NCI-H2107 treated with DMSO at 0.1 percent for 48 hours (cell line): Measurements from ENCODE around the gene CCDC78.

ENCODE experiments used
- DNase-seq: peaks from one replicate; lab custom pipeline; 2025; ENCODE audit not compliant: unreplicated experiment; lab: John Stamatoyannopoulos, UW

The CCDC78 gene

DNA sequence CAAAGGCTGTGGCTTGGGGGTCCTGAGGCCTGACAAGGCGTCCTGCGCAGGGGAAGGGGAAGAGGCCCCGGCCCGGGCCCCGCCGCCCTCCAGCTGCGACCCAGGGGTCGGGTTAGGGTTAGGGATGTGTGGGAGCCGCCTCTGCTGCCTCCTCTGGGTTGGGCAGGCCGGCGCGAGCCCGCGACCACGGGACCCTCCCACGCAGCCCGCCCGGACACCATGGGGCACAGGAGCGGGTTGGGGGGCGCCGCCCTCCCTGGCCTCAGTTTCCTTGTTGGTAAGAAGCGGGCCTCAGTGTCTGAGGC is 14.2 kb upstream of the CCDC78 start:
- no peak for DNase-seq

DNA sequence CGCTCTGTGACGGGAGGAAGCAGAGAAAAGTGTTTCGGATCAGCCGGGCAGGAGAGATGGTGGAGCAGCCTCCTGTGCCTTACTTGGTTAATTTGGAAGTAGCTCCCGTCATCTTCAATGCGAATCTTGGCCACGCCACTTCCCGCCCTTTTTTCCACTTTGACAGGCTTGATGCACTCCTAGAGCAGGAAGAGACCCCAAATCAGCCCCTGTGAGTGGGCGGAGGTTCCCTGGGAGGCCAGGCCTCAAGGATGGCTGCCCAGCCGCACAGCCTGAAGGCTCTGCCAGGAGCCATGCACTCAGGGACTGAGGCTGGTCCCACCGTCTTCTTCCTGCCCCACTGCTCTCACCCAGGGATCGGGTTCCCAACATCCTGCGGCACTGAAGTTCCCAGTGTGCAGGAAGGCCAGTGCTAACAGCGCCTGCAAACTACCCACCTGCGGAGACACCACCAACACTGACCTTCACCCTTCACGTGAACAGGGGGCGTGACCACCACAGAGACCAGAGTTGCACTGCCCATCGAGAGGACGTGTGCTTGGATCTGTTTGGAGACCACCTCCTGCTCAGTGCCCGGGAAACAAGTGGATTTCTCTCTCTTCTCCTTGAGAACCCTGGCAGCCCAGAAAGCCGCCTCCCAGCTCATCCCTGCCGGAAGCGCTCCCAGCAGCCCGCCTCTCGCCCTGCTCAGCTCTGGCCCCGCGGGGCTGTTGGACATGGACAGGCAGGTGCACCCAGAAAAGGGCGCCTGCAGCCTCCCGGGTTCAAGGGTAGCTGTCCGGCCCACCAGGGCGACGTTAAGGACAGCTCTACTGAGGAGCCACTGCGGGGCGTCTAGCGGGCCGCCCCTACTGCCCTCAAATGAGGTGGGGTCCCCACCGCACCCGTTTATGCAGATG is 13.6 kb upstream of the CCDC78 start:
- no peak for DNase-seq

DNA sequence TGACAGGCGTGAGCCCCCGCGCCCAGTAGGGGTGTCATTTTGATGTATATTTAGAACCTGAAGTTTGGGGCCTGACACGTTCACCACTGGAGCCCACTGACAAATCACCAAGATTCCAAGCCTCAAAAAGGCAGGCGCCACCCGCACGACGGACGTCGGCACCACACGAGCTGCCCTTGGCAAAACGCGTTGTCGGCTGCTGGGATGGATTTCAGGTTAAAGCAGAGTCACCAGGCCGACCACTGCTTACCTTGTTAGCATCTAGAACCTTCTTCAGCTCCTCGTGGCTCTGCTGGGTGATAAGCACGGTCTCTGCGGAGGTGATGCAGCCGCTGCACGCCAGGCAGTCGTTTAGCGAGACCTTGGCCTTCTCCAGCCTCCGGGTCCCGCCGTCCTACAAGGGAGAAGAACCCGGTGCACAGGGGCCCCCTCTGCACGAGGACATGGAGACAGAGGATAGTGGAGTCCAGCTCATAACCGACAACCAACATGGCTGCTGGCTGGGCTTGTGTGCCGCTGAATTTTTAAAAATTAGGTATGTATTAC is 10.8 kb upstream of the CCDC78 start:
- DNase-seq = no peak

DNA sequence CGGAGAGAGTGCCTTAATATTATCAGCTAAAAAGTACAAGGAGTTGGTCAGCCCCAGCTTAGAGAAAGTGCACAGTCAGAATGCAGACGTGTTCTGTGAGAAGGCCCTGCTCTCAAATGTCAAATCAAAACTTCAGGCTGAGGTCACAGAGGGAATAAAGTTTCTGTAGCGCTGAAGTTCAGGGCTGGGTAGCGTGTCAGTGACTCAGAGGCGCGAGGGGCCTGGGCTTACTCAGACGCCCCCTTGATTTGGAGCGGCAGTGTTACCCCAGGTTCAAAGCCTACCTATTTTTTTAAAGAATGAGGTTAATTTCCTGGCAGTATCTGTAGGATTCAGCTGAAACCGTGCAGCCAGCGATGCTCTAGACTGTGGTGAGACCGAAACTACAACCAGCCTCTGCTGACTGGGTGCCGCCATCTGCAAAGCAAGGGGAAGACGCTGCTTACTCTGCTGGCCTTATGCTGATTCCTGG is 9.8 kb upstream of the CCDC78 start:
- no peak for DNase-seq

DNA sequence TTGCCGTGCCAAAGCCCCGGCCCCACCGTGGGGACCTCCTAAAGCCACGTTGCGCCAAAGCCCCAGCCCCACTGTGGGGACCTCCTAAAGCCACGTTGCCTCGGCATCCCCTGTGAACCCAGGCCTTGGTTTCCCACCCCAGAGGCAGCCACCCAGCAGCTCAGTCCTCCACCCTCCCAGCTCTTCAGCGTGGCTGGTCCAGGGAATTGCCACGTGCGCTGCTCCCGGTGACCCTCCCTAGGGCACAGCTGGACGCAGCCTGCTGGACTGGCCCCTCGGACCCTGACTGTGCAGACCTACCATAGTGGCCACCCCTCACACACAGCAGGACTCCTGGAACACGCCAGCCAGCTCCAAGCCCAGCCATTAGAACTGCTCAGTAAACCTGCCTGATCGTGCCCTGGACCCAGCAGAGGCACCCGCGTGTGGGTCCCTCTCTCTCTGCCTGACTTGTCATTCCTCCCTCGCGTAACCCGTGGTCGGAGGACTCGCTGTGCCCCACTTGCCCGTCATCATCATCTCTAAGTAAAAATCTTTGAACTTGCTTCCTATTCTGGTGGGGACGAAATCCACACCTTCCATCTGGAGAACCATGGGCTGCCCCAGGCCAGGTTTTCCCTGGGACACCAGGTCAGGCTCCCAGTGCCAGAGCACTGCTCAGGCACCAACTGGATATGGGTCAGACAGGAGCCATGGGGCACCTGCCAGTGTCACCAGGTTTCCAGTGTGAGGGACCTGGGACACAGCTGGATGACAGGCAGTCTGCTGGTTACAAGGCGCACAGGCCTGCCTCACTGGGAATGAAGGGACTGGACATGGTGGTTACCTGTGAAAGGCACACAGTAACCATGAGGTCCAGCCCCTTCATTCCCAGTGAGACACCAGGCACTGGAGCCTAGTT is 9.0 kb upstream of the CCDC78 start:
- DNase-seq = no peak

DNA sequence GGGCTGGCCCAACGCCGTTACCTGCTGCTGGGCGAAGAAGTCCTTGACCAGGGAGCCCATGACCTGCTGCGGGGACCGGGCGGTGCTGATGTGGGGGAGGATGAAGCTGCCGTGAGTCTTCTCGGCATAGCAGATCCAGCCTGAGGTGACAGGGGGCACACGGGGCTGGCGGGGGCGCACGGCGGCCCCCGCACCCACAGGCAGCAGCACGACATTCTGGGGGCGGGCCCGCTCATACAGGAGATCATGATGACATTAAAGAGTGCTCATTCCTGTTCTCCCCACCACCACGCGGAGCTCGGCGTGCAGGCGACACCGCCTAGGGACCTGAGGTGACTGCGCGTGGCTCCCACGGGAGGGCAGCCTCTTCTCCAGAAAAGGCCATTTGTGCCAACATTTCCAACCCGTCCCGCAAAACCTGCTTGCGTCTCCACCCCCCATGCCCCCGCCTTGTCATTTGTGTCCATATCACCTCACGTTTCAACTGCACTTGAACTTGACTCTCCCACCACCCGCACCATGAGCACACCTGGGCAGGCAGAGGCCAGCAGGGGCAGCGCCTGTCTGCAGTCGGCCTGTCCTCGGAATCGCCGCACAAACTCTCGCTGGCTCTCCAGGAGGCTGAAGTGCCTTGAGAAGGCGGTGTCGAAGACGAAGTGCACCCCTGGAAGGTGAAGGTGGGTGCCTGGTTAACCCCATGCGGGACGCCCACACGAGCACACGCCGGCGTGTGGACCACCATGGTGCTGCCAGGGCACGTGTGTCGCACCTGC is 8.2 kb upstream of the CCDC78 start:
- DNase-seq = no peak

DNA sequence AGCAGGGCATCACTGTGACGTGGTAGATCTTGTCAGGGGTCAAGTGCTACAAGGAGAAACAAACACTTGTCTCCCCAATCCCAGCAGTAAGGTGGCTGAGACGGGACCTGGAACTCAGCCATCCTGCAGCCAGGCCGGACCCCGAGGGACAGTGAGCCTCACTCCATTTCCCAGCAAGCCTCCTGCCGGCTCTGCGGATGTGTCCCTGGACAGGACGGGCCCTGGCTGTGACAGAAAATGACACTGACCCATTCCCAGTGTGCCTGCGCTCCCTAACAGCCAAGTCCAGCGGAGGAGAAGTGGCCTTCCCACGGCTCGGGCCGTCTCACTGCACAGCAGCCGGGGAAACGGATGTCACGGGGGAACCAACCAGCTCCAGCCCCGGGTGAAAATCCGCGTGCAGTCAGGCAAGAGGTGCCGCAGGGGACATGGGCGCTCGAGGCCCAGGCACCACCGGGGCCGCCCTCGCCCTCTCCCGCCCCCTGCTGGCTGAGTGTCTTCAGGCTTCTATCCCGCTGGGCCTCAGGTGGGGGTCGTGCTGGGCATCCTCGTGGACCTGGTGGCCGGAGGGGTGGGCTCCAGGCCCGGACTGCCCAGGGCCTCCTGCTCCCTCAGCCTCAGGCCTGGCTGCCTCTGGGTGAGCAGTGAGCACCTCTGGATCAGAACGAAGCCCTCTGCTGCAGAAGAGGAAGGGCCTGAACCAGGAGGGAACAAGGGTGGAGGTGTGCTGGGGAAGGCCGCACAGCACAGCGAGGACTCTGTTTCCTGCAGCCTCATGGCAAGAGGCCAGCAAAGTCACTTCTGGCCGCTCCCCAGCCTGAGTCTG is 7.4 kb upstream of the CCDC78 start:
- no peak for DNase-seq

DNA sequence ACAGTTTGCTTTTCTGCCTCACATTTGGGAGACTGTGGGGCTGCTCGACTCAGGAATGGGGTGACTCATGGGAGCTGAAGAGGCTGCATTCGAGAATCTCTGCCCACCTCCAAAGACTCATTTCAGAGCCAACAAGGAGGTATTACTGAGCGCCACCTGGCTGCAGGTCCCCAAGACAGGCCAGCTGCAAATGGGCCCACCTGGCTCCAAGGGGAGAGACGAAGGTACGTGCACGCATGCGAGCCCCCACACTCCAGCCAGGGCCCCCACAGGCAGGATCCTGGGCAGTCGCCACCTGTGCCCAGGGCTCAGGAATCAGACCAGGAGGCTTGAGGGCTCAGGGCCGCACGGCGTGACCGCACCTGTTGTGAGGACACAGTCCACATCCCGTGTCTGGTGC is 6.7 kb upstream of the CCDC78 start:
- DNase-seq = no peak

DNA sequence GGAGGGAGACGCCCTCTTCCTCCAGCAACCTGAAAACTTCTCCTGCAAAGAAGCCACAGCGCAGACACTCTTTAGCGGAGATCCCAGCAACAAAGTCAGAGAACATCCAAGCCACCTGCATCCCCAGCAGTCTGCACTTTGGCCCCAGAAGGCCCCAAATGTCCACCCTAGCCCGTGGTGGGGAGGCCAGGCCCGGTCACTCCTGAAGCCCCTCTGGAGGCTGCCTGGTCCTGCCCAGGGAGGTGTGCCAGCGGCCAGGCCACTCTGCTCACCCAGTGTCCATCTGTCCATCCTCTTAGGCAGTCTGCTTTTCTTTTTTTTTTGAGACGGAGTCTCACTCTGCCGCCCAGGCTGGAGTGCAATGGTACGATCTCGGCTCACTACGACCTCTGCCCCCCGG is 6.1 kb upstream of the CCDC78 start:
- no peak for DNase-seq

DNA sequence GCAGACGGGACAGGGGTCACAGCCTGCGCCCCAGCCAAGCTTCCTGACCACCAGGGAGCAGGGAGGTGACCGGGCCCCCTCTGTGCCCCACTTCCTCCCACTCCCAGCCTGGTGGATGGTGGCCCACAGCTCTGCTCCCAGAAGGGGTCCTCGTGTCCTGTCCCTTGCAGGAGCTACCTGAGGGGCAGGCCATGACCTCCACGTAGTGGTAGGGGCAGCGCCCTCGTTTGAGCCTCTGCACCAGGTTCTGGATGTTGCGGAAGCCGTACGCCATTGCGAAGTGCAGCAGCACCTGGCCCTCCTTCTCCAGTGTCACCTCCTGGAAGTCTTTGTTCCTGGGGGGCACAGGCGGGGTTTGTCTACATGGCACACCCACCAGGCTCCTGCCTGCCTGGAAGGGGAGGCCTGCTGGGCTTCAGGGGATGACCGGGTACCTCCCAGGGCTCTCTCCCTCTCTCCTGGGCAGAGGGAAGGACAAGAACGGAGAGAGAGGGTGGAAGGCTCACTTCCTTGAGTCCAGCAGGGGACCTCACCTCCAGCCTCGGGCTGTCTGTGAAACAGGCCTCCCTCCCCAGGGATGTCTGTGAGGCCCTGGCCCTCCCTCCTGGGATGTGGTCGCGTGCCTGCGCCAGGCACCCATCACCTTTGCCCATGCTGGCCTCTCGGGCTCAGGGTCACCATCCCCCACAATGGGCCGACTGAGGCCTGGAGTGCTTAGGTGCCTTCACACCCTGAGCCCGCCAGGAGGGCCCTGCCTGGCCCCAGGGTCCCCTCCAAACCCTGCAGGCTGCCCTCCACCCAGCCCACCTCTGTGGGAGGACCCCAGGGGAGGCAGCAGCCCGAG is 4.6 kb upstream of the CCDC78 start:
- DNase-seq = no peak

DNA sequence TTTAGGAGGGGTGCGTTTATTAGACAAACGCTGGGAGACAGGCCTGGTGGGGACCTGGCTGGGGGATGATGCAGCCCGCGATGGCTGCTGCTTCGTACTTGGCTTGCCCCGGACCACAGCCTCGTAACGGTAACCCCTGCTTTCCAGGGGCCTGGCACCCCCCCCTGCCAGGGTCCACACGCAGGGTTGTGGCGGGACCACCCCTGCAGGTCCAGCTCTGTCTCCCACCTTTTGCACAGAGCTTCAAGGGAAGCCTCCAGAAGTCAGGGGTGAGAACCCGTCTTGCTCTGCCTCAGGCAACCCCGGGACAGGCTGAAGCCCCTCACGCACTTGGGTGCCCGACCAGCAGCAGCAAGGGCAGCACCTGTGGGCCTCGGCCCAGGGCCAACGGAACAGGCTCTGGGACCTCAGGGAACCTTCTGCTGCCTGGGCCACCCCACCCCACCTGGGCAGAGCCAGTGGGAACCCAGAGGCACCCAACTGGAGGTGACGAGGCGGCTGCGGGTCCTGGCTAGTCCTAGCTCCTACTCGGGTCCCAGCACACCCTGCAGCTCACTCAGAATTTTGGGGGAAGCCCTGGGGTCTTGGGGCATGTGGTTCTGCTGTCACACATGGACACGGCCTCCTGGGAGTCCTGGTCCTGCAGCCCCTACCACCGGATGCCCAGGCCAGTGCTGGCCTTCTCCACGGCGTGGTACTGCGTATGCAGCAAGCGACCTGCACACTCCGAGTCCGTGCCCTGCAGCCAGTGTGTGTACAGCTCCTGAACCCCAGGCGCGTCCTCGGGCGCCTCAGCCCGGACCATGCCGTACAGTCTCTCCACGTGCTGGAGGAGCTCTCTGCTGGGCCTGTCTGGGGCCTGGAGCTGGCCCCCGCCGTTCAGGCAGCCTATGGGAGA is 3.8 kb upstream of the CCDC78 start:
- no peak for DNase-seq

DNA sequence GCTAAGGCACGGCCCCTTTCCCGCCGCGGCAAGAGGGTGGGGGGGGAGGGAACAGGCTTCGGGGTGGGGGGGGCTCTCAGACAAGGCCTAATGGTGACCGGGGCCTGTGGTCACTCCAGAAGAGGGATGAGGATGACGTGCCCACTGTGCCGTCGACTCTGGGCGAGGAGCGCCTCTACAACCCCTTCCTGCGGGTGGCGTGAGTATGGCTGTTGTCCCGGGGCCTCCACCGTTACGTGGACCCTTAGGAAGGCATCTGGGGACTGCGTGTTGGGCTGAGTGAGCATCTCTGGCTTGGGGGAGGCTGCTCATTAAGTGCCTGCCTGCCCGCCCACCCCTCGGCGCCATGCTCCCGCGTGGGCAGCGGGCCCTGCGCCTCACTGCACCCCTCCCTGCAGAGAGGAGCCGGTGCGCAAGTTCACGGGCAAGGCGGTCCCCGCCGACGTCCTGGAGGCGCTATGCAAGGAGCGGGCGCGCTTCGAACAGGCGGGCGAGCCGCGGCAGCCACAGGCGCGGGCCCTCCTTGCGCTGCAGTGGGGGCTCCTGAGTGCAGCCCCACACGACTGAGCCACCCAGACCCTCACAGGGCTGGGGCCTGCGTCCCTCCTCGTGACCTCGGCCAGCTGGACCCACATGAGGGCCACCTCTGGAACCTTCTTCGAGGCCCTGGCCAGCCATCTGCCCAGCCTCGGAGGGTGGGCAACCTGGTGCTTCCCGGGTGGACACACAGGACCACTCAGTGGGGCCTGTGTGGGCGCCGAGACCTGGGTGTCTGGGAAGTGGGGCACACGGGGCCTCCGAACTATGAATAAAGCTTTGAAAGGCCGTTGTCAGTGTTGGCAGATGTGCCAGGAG is 2.9 kb upstream of the CCDC78 start:
- DNase-seq = no peak

DNA sequence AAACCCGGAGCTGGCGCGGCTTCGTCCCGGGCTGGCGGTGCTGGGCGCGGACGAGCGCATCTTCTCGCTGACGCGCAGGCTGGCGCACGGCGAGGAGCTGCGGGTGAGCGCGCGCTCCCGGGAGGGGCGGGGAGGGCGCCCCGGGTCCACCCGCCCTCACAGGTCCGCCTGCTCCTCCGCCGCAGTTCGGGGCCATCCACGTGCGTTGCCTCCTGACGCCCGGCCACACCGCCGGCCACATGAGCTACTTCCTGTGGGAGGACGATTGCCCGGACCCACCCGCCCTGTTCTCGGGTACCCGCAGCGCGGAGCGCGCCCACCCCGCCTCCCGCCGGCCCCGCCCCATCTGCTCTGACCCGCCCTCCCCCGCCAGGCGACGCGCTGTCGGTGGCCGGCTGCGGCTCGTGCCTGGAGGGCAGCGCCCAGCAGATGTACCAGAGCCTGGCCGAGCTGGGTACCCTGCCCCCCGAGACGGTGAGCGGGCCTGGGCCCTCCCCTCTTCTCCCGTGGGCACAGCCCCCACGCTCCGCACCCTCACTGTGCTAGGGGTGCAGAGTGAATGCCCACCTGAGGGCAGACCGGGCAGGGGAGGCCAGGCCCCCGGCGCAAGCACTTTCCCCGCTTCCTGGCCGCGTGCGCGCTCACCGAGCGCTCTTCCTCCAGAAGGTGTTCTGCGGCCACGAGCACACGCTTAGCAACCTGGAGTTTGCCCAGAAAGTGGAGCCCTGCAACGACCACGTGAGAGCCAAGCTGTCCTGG is 2.1 kb upstream of the CCDC78 start:
- no peak for DNase-seq

DNA sequence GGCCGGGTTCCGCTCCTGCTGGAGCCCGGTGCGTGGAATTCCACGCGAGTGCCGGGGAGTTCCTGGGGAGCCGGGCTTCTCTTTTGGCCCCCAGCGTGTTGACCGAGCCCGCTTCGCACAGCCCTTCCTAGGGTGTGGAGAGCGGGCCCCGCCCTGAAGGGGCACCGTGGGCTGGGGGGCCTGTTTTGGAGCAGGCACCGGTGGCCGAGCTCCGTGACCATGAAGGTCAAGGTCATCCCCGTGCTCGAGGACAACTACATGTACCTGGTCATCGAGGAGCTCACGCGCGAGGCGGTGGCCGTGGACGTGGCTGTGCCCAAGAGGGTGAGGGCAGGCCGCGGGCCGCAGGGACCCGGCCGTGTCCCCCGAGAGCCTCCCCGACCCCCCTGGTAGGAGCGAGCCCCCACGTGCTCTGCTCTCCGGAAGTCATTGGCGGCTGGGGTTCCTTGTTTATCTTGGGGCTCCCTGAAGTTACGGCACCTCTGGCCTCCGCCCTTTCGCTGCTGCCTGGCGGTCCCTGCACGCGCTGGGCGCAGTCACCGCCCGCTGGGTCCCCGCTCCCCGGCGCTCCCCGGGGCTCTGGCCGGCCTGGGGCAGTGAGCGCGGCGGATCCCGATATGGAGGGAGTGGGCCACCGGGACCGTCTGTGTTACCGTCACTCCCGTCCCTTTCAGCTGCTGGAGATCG is 1.2 kb upstream of the CCDC78 start:
- DNase-seq = no peak

DNA sequence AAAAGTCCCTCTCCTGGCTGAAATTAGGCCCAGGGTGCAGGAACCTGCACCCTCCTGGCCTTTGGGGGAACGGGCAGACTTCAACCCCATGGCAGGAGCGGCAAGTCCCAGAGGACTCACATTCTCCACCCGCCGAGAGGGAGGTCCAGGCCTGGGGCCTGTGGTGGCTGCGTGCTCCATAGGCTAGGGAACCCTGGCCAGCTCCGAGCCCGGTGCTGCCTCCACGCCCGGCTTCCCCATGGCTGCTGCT is 130 bp downstream of the CCDC78 start:
- no peak for DNase-seq

DNA sequence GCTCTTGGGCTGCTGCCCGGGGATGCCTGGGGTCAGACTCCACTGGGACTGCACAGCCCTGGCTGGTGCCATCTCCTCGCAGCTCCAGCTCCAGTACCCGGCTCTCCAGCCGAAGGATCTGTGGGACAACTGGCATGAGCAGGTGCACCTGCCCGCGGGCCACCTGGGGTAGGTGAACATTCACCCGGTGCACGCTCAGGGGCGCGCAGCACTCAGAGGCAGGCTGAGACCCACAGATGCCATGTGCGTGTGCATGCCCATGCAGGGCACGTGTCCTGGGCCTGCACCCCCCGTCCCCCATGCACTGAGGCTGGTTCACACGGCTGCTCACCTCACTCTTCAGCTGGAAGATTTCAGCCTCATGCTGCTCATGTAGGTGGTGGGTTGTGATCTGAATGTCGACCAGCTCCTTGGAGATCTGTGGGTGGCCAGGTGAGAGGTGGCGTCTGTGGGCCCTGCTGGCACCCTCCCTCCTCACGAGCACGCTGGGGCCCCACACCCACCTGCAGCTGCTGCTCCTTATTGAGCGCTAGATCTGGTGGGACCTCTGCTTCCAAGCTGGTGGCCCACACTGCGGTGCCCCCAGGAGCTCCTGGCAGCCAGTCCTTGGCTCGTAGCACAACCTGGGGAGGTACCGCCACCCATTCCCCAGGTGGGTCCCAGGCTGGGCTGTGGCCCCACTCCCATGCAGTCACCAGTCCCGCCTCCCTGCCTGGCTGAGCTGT is 618 bp downstream of the CCDC78 start:
- no peak for DNase-seq
